Right hindlimb (tissue), 1 donor: ENCODE results near the gene SBNO2.

Experiments
- DNase-seq: peaks from one replicate; pipeline ENCODE4 v3.0.0-alpha.2; 2018

Gene SBNO2, protein sequence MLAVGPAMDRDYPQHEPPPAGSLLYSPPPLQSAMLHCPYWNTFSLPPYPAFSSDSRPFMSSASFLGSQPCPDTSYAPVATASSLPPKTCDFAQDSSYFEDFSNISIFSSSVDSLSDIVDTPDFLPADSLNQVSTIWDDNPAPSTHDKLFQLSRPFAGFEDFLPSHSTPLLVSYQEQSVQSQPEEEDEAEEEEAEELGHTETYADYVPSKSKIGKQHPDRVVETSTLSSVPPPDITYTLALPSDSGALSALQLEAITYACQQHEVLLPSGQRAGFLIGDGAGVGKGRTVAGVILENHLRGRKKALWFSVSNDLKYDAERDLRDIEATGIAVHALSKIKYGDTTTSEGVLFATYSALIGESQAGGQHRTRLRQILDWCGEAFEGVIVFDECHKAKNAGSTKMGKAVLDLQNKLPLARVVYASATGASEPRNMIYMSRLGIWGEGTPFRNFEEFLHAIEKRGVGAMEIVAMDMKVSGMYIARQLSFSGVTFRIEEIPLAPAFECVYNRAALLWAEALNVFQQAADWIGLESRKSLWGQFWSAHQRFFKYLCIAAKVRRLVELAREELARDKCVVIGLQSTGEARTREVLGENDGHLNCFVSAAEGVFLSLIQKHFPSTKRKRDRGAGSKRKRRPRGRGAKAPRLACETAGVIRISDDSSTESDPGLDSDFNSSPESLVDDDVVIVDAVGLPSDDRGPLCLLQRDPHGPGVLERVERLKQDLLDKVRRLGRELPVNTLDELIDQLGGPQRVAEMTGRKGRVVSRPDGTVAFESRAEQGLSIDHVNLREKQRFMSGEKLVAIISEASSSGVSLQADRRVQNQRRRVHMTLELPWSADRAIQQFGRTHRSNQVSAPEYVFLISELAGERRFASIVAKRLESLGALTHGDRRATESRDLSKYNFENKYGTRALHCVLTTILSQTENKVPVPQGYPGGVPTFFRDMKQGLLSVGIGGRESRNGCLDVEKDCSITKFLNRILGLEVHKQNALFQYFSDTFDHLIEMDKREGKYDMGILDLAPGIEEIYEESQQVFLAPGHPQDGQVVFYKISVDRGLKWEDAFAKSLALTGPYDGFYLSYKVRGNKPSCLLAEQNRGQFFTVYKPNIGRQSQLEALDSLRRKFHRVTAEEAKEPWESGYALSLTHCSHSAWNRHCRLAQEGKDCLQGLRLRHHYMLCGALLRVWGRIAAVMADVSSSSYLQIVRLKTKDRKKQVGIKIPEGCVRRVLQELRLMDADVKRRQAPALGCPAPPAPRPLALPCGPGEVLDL (N-terminal part only)

GRCh38 chr19:1173845-1174809 is at the start of gene SBNO2:
Gene SBNO2 (minus strand): TSS chr19:1174268. CDS start chr19:1154276, 19,992 bp downstream.
- peak; percentile 89 for DNase-seq

DNA sequence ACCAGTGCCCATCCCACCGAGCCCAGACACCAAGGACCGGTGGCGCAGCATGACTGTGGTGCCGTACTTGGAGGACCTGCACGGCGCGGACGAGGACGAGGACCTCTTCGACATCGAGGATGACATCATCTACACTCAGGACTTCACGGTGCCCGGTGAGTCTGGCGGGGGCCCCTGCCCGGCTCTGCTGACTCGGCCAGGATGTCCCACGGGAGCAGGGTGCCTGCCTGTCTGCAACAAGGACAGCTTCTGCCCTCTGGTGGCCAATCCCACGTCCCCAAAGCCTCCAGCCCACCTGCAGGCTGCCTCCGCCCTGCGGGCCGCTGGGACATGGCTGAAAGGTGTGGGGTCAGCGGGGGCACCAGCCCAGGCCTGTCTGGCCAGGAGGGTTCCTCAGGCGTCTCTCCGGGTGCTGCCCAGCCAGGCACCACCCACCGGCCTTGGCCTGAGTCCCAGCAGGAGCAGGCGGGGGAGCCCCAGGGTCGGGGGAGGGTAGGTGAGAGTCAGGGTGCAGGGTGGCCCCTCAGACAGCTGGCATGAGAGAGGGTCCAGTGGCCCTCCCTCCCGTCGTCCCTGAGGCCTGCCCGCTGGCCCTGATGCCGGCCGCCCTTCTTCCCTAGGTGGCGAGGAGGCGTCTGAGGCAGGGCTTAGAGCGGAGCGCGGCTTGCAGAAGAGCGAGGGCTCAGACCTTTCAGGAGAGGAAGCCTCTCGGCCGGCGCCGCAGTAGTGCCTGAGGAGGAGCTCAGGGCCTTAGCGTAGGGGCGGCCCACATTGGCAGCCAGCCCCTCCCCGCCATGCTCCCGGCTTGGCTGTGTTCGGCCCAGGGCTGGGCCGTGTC is 49.2 kb upstream of the SBNO2 start:
- no peak for DNase-seq

DNA sequence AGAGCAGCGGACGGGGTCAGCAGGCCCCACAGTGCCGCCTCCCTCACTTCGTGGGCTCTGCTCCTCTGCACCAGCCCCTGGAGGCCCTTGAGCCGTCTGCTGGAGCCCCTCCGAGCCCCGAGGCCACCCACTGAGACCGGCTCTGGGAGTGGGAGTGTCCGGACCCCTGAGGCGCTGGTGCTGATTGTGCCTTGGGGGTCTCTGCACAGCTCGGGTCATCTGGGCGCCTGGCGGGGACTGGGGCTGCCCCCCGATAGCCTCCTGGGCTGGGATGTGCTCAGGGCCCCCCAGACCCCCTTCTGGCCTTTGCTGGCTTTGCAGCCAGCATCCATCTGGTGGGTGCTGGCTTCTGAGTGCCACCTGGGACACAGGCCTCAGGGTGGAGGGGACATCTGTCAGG is 48.3 kb upstream of the SBNO2 start:
- no peak for DNase-seq

GRCh38 chr19:1221904-1222255 is 47.8 kb upstream of the SBNO2 start:
- DNase-seq, result no peak

- peak; percentile 79 for DNase-seq
Measured at GRCh38 chr19:1220976-1221903, 47.2 kb upstream of the SBNO2 start.

GRCh38 chr19:1220477-1220930 is 46.4 kb upstream of the SBNO2 start:
- DNase-seq, result no peak

GRCh38 chr19:1219786-1220476 is 45.9 kb upstream of the SBNO2 start:
- no peak for DNase-seq

GRCh38 chr19:1218751-1219567 is 44.9 kb upstream of the SBNO2 start:
- DNase-seq, result no peak

- peak; percentile 75 for DNase-seq
Measured at GRCh38 chr19:1217366-1217765, 43.3 kb upstream of the SBNO2 start.

GRCh38 chr19:1216756-1217155 is 42.7 kb upstream of the SBNO2 start:
- no peak for DNase-seq

DNA sequence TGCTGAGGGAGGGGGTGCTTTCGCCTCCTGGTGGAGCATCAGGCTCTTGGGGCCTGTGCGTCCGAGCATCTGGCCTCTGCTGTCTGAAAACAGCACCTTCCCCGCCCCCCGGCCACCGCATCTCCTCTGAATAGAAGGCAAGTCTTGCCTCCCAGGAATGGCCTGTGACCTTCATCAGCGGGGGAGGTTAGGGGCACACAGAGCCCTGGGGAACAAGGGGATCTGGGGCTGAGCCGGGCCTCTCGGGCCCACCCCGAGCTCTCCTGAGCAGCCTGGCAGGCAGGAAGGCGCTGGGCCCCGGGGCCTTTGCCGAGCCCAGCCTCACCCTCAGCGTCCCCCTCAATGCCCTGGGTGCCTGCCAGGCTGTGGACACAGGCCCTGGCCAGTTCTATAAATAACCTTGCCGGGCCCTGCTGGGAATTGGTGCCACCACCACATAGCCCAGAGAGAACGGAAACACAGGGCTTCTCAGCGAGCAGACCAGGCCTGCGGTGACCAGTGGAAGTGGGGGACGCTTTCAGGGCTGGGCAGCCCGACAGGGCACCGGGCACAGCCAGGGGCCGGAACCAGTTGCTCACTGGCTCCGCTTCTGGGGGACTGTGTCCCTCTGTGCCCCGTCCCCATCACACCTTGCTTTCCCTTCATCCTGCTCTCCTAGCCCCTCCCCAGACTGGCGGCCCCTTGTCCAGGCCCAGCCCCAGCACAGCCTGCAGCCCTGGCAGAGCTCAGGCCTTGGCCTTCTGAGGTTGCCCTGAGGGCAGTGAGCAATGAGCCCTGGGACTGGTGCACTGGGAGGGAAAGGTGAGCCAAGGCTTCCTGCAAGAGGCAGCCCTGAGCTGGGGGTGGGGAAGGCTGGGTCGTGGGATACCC is 41.0 kb upstream of the SBNO2 start:
- peak; percentile 69 for DNase-seq

- DNase-seq, result no peak
Measured at GRCh38 chr19:1214299-1214861, 40.3 kb upstream of the SBNO2 start.

GRCh38 chr19:1213391-1214286 is 39.6 kb upstream of the SBNO2 start:
- peak; percentile 72 for DNase-seq

- DNase-seq, result peak; percentile 43
Measured at GRCh38 chr19:1211494-1212234, 37.6 kb upstream of the SBNO2 start.

DNA sequence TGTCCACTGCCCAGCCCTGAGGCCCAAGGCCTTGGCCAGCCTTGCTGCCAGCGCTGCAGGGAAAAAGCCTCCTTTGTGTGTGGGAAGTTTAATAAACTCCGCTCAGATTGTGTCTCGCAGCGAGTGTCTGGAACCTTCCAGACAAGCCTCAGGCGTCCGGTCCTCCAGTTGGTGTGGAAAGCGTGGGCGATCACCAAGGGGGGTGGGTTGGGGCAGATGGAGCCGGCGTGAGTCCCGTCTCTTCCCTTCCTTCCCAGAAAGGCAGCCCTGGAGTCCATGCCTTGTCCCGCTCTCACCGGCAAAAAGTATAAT is 36.1 kb upstream of the SBNO2 start:
- no peak for DNase-seq
